Fibroblast of peridontal ligament (primary cell): Measurements from ENCODE around the gene MAK.
"Not testable (repeated sequence)": the region's sequence is repeated elsewhere in the genome, so short reads cannot be mapped to it uniquely, and the experiment has no call there.

Source experiments
- DNase-seq: peaks from one replicate; pipeline ENCODE4 v3.0.0-alpha.2; 2010; ENCODE audit errors: extremely low read depth

MAK gene, protein sequence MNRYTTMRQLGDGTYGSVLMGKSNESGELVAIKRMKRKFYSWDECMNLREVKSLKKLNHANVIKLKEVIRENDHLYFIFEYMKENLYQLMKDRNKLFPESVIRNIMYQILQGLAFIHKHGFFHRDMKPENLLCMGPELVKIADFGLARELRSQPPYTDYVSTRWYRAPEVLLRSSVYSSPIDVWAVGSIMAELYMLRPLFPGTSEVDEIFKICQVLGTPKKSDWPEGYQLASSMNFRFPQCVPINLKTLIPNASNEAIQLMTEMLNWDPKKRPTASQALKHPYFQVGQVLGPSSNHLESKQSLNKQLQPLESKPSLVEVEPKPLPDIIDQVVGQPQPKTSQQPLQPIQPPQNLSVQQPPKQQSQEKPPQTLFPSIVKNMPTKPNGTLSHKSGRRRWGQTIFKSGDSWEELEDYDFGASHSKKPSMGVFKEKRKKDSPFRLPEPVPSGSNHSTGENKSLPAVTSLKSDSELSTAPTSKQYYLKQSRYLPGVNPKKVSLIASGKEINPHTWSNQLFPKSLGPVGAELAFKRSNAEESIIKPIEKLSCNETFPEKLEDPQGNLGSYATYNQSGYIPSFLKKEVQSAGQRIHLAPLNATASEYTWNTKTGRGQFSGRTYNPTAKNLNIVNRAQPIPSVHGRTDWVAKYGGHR

DNA sequence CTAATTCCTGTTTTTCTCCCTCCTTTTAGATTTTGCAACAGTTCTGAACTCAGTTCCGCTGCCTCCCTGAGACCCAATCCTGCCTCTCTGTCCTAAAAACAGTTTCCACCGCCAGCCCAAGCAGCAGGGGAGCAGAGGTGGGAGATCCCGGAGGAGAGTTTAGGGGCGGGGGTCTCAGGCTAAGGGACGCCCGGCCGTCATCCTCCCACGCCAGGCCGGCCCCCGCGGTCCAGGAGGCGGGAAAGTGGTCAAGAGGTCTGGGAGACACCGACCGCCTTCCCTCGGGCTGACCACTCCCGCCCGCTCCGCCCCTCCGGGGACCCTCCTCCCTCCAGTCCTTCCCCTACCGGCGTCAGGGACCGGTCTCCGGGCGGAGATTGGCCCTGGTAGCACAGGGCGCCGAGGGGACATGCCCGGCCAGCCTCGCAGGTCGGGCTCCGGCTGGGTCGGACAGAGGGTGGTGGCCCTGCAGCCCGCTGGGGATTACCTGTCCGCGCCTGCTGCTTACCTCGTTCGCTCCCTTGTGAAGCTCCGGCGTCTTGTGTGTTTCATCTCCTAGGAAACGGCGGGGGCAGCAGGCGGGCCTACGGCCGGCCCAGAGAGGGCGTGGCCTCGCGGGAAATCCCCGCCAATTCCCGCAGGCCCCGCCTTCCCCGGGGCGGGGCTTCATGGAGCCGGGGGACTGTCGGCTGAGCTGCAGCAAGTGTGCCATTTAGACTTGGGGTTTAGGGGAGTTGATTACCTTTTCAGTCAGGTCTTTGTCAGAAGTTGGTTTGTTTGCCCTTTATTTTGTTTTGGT is at the start of gene MAK:
TSS of gene MAK (minus strand) at position 545 of the 799 bp plus-strand sequence. CDS start 7,891 bp downstream, outside the sequence.
- DNase-seq, result peak; percentile 50

- DNase-seq, result peak; percentile 18
Observed at GRCh38 chr6:10886691-10887502, 48.6 kb upstream of the MAK start, which contains the start of gene SYCP2L. TSS of gene SYCP2L (plus strand) at chr6:10887052. CDS start at chr6:10887127, 75 bp downstream.

- not testable (repeated sequence) for DNase-seq
Observed at GRCh38 chr6:10886365-10886690, 48.0 kb upstream of the MAK start.

- no peak for DNase-seq
Observed at GRCh38 chr6:10884245-10884972, 46.1 kb upstream of the MAK start.

- no peak for DNase-seq
Observed at GRCh38 chr6:10883312-10884244, 45.2 kb upstream of the MAK start.

DNA sequence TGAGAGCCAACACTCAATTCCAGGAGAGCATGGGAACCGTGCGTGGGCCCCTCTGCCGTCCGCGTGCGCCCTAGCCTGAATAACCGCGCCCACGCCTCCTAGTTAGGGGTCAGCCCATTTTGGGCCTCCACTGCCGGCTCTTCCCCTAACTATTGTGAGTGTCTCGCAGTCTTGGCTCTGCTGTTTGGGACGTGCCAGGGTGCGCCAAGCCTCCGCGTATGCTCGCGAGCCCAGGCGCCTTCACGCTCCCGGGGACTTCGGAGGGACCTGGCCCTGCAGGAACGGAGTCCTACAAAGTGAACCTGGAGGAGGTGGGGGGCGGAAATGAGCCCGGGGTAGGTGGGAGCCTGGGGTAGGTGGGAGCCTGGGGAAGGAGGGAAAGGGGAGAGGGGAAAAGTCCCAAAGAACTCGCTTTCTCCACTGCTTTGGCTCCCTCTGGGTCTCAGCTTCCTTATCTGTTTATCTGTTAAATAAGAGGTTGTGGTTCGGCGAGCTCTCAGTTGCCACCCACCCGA is 44.4 kb upstream of the MAK start:
- no peak for DNase-seq

DNA sequence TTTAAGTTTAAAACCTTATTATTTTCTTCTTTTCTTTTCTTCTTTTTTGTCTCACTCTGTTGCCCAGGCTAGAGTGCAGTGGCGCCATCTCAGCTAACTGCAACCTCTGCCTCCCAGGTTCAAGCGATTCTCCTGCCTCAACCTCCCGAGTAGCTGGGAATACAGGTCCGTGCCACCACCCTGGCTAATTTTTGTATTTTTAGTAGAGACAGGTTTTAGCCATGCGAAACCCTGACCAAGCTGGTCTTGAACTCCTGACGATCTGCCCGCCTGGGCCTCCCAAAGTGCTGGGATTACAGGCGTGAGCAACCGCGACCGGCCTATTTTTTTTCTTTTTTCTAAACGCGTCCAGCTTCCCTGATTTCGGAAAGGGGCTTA is 43.9 kb upstream of the MAK start:
- DNase-seq, result not testable (repeated sequence)

GRCh38 chr6:10880366-10880765 is 42.0 kb upstream of the MAK start:
- no peak for DNase-seq

DNA sequence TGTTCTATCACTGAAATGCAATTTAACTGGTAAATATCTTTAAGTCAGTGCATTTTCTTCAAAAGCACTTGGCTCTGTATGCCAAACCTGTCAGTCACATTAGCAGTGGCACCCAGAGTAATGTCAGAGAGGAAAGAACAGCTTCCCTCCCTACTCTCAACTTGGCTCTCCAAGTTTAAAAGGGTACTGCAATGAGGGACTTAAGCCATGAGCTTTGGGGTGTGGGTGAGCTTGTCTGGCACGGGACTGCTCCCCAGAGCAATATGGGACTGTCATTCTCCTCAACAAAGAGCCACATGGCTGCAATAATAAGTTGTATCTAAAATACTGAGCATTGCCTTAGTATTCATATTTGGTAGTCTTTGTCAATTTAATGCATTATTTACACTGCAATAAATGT is 39.5 kb upstream of the MAK start:
- no peak for DNase-seq

- no peak for DNase-seq
Observed at GRCh38 chr6:10877012-10877411, 38.7 kb upstream of the MAK start.

DNA sequence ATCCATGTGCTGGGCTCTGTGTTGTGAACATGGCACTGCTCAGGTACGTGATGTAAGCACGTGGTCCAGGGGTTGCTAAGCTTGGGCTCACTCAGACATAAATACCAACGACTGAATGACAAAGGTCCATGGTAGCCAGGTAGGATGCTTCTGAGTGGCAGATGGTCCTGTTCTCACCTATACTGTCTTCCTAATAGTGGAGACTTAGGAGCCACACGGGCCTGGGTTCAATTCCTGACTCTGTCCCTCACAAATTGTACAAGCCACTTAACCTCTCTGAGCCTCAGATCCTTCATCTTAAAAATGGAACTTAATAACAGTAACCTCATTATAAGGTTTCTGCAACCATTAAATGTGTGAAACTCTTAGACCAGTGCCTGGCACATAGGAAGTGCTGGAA is 36.7 kb upstream of the MAK start:
- DNase-seq, result no peak

- no peak for DNase-seq
Observed at GRCh38 chr6:10874207-10874606, 35.9 kb upstream of the MAK start.

GRCh38 chr6:10873374-10873773 is 35.0 kb upstream of the MAK start:
- no peak for DNase-seq

DNA sequence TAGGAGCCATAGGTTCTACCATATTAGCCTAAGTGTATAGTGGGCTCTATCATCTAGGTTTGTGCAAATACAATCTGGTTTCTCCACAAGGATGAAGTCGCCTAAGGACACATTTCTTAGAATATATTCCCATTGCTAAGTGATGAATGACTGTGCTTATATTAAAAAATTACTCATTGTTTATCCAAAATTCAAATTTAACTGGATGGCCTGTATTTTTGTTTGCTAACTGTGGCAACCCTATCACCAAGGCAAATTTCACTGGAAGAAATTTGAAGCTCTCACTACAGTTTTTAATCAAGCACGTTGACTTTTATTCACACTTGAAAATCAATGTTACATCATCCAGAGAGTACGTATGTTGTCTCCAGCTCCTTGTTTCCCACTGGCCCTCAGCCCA is 29.6 kb upstream of the MAK start:
- no peak for DNase-seq

DNA sequence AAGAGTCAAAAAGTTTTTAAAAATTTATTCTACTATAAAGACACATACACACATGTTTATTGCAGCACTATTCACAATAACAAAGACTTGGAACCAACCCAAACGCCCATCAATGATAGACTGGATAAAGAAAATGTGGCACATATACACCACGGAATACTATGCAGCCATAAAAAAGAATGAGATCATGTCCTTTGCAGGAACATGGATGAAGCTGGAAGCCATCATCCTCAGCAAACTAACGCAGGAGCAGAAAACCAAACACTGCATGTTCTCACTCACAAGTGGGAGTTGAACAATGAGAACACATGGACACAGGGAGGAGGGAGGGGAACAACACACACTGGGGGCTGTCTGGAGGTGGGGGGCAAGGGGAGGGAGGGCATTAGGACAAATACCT is 28.4 kb upstream of the MAK start:
- not testable (repeated sequence) for DNase-seq

DNA sequence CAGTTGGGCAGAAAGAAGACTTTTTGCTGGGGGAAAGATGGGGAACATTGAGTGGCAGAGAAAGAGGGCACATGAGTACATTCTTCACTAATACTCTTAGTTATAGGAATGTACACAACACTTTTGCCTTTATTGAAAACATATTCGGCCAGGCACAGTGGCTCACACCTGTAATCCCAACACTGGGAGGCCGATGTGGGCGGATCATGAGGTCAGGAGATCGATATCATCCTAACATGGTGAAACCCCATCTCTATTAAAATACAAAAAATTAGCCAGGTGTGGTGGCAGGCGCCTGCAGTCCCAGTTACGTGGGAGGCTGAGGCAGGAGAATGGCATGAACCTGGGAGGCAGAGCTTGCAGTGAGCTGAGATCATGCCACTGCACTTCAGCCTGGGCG is 24.7 kb upstream of the MAK start:
- not testable (repeated sequence) for DNase-seq

DNA sequence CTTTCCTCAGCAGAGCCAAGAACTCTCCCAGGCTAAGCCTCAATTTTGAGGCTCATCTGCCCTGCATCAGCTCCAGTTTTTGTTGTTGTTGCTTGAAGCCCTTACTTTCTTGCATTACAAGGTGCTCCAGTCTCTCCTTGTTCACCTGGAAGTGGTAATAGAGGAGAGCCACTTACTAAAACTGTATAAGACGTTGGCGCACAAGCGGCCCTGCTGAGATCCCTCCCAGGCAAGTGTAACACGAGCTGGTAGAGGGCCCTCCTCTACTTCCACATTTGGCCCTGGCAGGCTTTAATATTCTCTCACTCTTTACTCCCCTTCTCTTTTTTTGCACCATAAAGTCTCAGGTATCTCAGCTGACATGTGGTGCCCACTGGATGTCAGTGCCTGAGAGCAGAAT is 24.0 kb upstream of the MAK start:
- DNase-seq, result no peak

- no peak for DNase-seq
Observed at GRCh38 chr6:10861086-10861485, 22.7 kb upstream of the MAK start.

- DNase-seq, result no peak
Observed at GRCh38 chr6:10857259-10857658, 18.9 kb upstream of the MAK start.
